Spleen (tissue), 11 donors: ENCODE results near the gene ATF6B. TPM values are rescaled to one million over a fixed set of nuclear protein-coding genes. Genes with fewer than 3 reads are reported as not detected.

Source experiments
- DNase-seq: peaks from one replicate; pipeline ENCODE4 v3.0.0-alpha.2; 2020
- H3K27ac ChIP-seq, 8 donors: fragments of 200-600 bp; sonication (generic) in 7 of 8; 1 replicate in 4 of 8; 2 replicates in 4 of 8; pipeline versions ENCODE4 v1.5.0 to v1.8.0; 2016 to 2021; ENCODE audit warnings: inconsistent platforms in 4 of 8, mild to moderate bottlenecking in 4 of 8, moderate library complexity in 1 of 8
- H3K27me3 ChIP-seq, 7 donors: fragments of 200-600 bp; sonication (generic) in 6 of 7; replicated peaks in 1 of 7; 1 replicate in 4 of 7; 2 replicates in 3 of 7; pipeline versions ENCODE4 v1.5.0 to v1.8.0; 2016 to 2021; ENCODE audit warnings: inconsistent platforms in 3 of 7, mild to moderate bottlenecking in 1 of 7
- H3K36me3 ChIP-seq, 6 donors: fragments of 200-600 bp; sonication (generic) in 5 of 6; 1 replicate in 4 of 6; 2 replicates in 2 of 6; pipeline versions ENCODE4 v1.5.0 to v1.8.0; 2016 to 2021; ENCODE audit warnings: inconsistent platforms in 2 of 6
- H3K4me1 ChIP-seq, 6 donors: fragments of 200-600 bp; sonication (generic) in 5 of 6; 1 replicate in 3 of 6; 2 replicates in 3 of 6; pipeline versions ENCODE4 v1.5.0 to v1.8.0; 2016 to 2021; ENCODE audit warnings: inconsistent platforms in 3 of 6
- H3K4me3 ChIP-seq, 8 donors: fragments of 200-600 bp; sonication (generic) in 7 of 8; 1 replicate in 4 of 8; 2 replicates in 4 of 8; pipeline versions ENCODE4 v1.5.0 to v1.8.0; 2016 to 2021; ENCODE audit warnings: inconsistent platforms in 4 of 8, mild to moderate bottlenecking in 4 of 8, moderate library complexity in 2 of 8
- H3K9me3 ChIP-seq, 8 donors: fragments of 200-600 bp; sonication (generic) in 7 of 8; 1 replicate in 4 of 8; 2 replicates in 4 of 8; pipeline versions ENCODE4 v1.5.0 to v1.8.0; 2016 to 2021; ENCODE audit warnings: inconsistent platforms in 4 of 8
- CTCF ChIP-seq, 11 experiments: fragments of 200-600 bp in 7 of 11; fragments of 450-650 bp in 4 of 11; sonication (generic) in 4 of 11; IDR thresholded peaks in 8 of 11; conservative IDR thresholded peaks in 3 of 11; 1 replicate in 7 of 11; 2 replicates in 4 of 11; pipeline versions ENCODE4 v1.4.0 to v1.8.0; 2016 to 2021; ENCODE audit warnings: antibody characterized with exemption in 11 of 11, inconsistent platforms in 4 of 11, mild to moderate bottlenecking in 1 of 11
- POLR2A ChIP-seq, 3 donors: fragments of 450-650 bp; IDR thresholded peaks; one replicate each; pipeline ENCODE4 v1.5.1; 2017; ENCODE audit warnings: antibody characterized with exemption in 3 of 3, mild to moderate bottlenecking in 1 of 3
- POLR2AphosphoS5 ChIP-seq, 3 donors: sonication (generic); formaldehyde crosslinking; IDR thresholded peaks; one replicate each; pipeline ENCODE4 v1.5.1; 2017; ENCODE audit warnings: antibody characterized with exemption in 3 of 3
- WGBS, 5 donors: extraction: QIAGEN DNeasy Blood & Tissue Kit in 3 of 5; methylation state at CpG; one replicate each; pipeline versions ENCODE4 v1.1.5 to v1.1.7; 2013 to 2018; 5-methylcytosine and 5-hydroxymethylcytosine counted together
- intact Hi-C: fragments of 100-400 bp; cut with DNase I; formaldehyde crosslinking; loops from one replicate; pipeline ENCODE4 v1.15.0; 2023; ENCODE audit warnings: low total_unique reads
- polyA plus RNA-seq, 3 donors: library from polyadenylated mRNA; stranded (reverse); fragments of 200-250 nt; gene quantifications; one replicate each; pipeline ENCODE4 v1.2.1, GENCODE V29; 2013
- total RNA-seq, 7 donors: library from RNA; depleted of rRNA in 3 of 7; stranded (reverse); fragments of >200 nt in 3 of 7; fragmentation: NEBNext Ultra II Directional in 4 of 7; extraction: Animal tissue kit (Norgen Biotek cat#: 25700) in 4 of 7; gene quantifications; one replicate each; pipeline versions ENCODE4 v1.1.0 to v1.2.1, GENCODE V29; 2016 to 2021
- donor health status: healthy with polysubstance abuse.
- donor health status: DM: no; HTN: no; CAD: no; lungs with moderate emphysema.
- donor health status: DM: no; HTN: no; CAD: no.
- donor health status: Bipolar disorder and iron deficiency.
- donor health status: healthy.
- donor health status: DM: no; HTN: no; CAD: no.
- donor health status: DM: yes; HTN: yes; CAD: no.

ATF6B gene
- total and polyA plus RNA-seq, 10 donors: 45.3 to 126 (median 92.7) TPM

GRCh38 chr6:32140420-32141046, 12.5 kb upstream of the ATF6B start:
- 55 to 88% (median 75%) methylated on average over 5 of the region's 5 CpGs for WGBS, 5 donors
- DNase-seq: no peak
- Histone ChIP-seq H3K27me3 (no peaks in the 10 kb centered on the region), H3K27ac (no peak overlapping the region), H3K4me1 (no peaks in the 10 kb centered on the region), H3K9me3 (no peaks in the 10 kb centered on the region), H3K4me3 (no peak overlapping the region), H3K36me3 (no peaks in the 10 kb centered on the region)
- no peak for TF ChIP-seq POLR2A (IDR thresholded peaks at IDR 0.05)
- TF ChIP-seq POLR2AphosphoS5 (IDR thresholded peaks at IDR 0.05): no peak
- no peak for TF ChIP-seq CTCF (IDR thresholded peaks at IDR 0.05 in 8 of 11, conservative IDR thresholded peaks at IDR 0.05 in 3 of 11)
- intact Hi-C loops: no loop called here

DNA sequence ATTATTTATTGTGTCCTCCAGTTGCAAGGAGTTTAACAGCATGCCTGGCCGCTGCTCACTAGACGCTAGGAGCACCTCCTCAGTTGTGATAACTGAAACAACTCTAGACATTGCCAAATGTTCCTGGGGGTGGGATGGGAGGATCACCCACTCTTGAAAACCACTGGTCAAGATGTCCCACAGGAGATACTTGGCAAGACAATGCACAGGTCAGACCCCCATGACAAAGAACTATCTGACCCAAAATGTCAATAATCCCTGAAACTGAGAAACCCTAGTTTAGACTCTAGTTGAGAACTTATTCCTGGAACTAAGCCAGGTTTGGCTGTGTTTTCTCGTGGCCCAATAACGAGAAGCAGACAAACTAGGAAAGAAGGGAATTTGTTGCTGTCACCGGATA, 11.5 kb upstream of the ATF6B start:
- WGBS, 5 donors: 69 to 89% (median 79%) methylated on average over 5 of the region's 5 CpGs
- no peak for DNase-seq
- TF ChIP-seq POLR2AphosphoS5 (IDR thresholded peaks at IDR 0.05) (no peak), POLR2A (IDR thresholded peaks at IDR 0.05) (no peak), CTCF (IDR thresholded peaks at IDR 0.05 in 8 of 11, conservative IDR thresholded peaks at IDR 0.05 in 3 of 11) (no peak)
- Histone ChIP-seq H3K27ac (no peak overlapping the region), H3K27me3 (no peaks in the 10 kb centered on the region), H3K36me3 (no peaks in the 10 kb centered on the region), H3K9me3 (no peaks in the 10 kb centered on the region), H3K4me3 (no peak overlapping the region), H3K4me1 (no peaks in the 10 kb centered on the region)
- intact Hi-C loops: no loop called here

DNA sequence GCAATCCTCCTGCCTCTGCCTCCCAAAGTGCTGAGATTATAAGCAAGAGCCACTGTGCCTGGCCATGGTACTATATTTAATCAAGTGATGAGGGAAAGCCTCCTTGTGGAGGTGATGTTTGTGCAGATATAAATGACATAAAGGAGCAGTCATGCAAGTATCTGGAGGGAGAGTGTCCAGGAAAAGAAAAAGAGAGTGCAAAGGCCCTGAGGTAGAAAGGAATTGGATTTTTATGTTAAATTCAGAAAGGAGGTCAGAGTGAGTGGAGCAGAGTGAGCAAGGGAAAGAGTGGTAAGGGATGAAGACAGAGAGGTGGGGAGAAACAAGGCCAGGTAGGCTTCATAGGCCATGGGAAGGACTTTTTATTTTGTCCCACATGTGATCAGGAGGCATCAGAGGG, 9.4 kb upstream of the ATF6B start:
- Histone ChIP-seq H3K27me3 (no peaks in the 10 kb centered on the region), H3K4me3 (no peak overlapping the region), H3K4me1 (no peaks in the 10 kb centered on the region), H3K36me3 (no peaks in the 10 kb centered on the region), H3K9me3 (no peaks in the 10 kb centered on the region), H3K27ac (no peak overlapping the region)
- no peak for DNase-seq
- intact Hi-C loops: no loop called here
- TF ChIP-seq CTCF (IDR thresholded peaks at IDR 0.05 in 8 of 11, conservative IDR thresholded peaks at IDR 0.05 in 3 of 11) (no peak), POLR2A (IDR thresholded peaks at IDR 0.05) (no peak), POLR2AphosphoS5 (IDR thresholded peaks at IDR 0.05) (no peak)

DNA sequence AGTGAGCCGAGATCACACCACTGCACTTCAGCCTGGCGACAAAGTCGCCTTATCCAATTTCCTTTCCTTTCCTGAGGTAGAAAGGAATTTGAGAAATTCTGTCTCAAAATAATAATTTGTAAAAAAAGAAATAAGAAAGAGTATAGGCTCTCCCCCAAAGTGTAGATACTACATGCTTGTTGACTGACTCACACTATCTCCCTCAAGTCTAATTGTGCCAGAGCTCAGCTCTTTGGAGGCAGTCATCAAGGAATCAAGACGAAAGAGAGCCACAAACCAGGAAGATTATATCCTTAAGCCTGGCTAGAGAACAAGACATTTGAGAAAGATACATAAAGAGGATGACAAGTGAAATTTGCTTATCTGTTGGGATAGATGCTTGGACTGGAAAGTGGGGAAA, 5.7 kb upstream of the ATF6B start:
- no peak overlapping the region for H3K27ac ChIP-seq
- TF ChIP-seq CTCF (IDR thresholded peaks at IDR 0.05 in 8 of 11, conservative IDR thresholded peaks at IDR 0.05 in 3 of 11): no peak
- no peak for TF ChIP-seq POLR2A (IDR thresholded peaks at IDR 0.05)
- TF ChIP-seq POLR2AphosphoS5 (IDR thresholded peaks at IDR 0.05): no peak
- H3K9me3 ChIP-seq: no peaks in the 10 kb centered on the region
- H3K27me3 ChIP-seq: no peaks in the 10 kb centered on the region
- H3K4me1 ChIP-seq: peaks cover 8 to 19% (median 15%) of the 10 kb centered on the region in 6 donors
- no peak overlapping the region for H3K4me3 ChIP-seq
- DNase-seq: no peak
- 86 to 91% (median 88%) methylated on average over 4 of the region's 4 CpGs for WGBS, 5 donors
- intact Hi-C loops: no loop called here
- H3K36me3 ChIP-seq: no peaks in the 10 kb centered on the region
